Measurements from ENCODE around the gene KRTAP5-5.

DNA sequence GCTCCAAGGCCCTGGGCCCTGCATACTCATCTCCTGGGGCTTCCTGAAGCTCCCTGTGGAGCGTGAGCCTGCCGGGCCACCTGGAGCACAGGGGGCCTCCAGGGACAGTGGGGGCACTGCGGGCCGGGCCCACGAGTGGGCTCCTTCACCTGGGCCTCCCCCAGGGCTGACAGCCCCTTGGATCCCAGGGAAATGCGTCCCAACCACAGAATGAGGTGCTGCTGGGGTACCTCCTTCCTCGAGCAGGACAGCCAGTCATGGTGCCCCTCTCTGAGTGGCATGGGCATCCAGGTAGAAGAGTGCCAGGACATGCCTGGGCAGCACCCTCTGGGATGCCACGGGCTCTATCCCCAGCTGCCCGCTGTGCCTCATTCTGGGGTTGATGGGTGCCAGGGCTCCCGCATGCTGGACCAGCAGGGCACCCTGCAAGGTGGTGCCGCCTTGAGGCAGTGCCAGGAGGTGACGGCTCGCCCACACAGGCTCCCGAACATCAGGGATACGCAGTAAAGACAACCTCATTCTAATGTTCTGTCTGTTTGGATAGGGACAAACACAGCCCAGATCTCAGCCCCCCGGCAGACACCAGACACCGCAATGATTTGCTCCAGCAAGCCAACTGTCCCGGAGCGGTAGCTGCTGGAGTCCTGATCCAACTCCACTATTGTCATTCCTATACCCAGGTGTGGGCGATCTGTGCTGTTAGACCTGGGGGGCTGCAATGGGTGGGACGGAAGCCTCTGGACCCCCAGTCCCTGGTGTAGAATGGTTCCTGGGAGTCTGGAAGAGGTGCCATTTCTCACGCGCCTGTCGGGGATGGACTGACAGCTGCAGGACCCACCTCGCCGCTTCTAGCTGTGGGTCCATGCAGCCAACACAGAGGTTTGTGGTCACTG is 25.8 kb downstream of the KRTAP5-5 start:
- TF ChIP-seq, protein P1, sequence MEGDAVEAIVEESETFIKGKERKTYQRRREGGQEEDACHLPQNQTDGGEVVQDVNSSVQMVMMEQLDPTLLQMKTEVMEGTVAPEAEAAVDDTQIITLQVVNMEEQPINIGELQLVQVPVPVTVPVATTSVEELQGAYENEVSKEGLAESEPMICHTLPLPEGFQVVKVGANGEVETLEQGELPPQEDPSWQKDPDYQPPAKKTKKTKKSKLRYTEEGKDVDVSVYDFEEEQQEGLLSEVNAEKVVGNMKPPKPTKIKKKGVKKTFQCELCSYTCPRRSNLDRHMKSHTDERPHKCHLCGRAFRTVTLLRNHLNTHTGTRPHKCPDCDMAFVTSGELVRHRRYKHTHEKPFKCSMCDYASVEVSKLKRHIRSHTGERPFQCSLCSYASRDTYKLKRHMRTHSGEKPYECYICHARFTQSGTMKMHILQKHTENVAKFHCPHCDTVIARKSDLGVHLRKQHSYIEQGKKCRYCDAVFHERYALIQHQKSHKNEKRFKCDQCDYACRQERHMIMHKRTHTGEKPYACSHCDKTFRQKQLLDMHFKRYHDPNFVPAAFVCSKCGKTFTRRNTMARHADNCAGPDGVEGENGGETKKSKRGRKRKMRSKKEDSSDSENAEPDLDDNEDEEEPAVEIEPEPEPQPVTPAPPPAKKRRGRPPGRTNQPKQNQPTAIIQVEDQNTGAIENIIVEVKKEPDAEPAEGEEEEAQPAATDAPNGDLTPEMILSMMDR (IDR thresholded peaks at IDR 0.05), result no peak
- no peak for TF ChIP-seq POLR2A (IDR thresholded peaks at IDR 0.05)

All from gastroesophageal sphincter (tissue), 3 donors.